ENCODE results near the gene CELA3A. TPM values are rescaled to one million over a fixed set of nuclear protein-coding genes. Genes with fewer than 3 reads are reported as not detected.
"Not testable (repeated sequence)": the region's sequence is repeated elsewhere in the genome, so short reads cannot be mapped to it uniquely, and the experiment has no call there.

The CELA3A gene
- total RNA-seq, 2 donors from 2014 or later, result not detected

GRCh38 chr1:22009566-22009965, 8.1 kb downstream of the CELA3A start:
- not testable (repeated sequence) for H3K9me3 Mint-ChIP-seq; H3K4me1 Mint-ChIP-seq (ENCODE audit: low read depth); DNase-seq; ATAC-seq (replicated peaks in 1 of 2); H3K27me3 Mint-ChIP-seq (ENCODE audit: low read depth); H3K27ac Mint-ChIP-seq; H3K4me3 Mint-ChIP-seq; H3K36me3 Mint-ChIP-seq (ENCODE audit: insufficient read depth in 2 of 2)

DNA sequence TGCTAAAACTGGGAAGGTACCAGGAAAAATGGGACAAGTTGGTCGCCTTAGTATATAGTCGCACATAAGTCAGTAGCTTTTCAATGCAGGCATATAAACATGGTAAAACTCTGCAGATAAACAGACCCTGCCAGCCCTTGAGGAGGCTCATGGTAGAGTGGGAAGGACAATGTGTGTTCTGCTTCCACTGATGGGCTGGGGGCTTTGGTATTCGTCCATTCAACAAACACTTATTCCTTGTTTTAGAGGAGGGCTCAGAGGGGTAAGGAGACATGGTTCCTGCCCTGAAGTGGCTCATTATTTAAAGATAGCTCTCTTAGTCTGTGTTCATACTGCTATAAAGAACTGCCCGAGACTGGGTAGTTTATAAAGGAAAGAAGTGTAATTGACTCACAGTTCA, 11.3 kb downstream of the CELA3A start:
- not testable (repeated sequence) for H3K4me1 Mint-ChIP-seq (ENCODE audit: low read depth); H3K4me3 Mint-ChIP-seq; ATAC-seq (replicated peaks in 1 of 2); H3K27ac Mint-ChIP-seq; DNase-seq; H3K27me3 Mint-ChIP-seq (ENCODE audit: low read depth); H3K36me3 Mint-ChIP-seq (ENCODE audit: insufficient read depth in 2 of 2); H3K9me3 Mint-ChIP-seq

- peaks cover 15% of the 10 kb centered on the region for H3K4me1 Mint-ChIP-seq (ENCODE audit: low read depth)
- H3K27ac Mint-ChIP-seq; H3K27me3 Mint-ChIP-seq (ENCODE audit: low read depth): not testable (repeated sequence)
These were observed 13.2 kb downstream of the CELA3A start for GRCh38 chr1:22014575-22015206.

GRCh38 chr1:22018583-22019559, 17.4 kb downstream of the CELA3A start:
- DNase-seq (peak; percentile 72 to 75), ATAC-seq (replicated peaks in 1 of 2) (peak; percentile 99)
- no peaks in the 10 kb centered on the region for H3K27me3 Mint-ChIP-seq (ENCODE audit: low read depth)
- H3K4me3 Mint-ChIP-seq, result peak overlapping the region; percentile 52 to 69
- no peaks in the 10 kb centered on the region for H3K36me3 Mint-ChIP-seq (ENCODE audit: insufficient read depth in 2 of 2)
- H3K27ac Mint-ChIP-seq, result peak overlapping the region; percentile 89
- H3K4me1 Mint-ChIP-seq (ENCODE audit: low read depth), result peaks cover 30% of the 10 kb centered on the region
- no peaks in the 10 kb centered on the region for H3K9me3 Mint-ChIP-seq

More at GRCh38 chr1:22014575-22015206, 13.2 kb downstream of the CELA3A start:
- ATAC-seq (replicated peaks in 1 of 2); H3K36me3 Mint-ChIP-seq (ENCODE audit: insufficient read depth in 2 of 2); H3K4me3 Mint-ChIP-seq; DNase-seq; H3K9me3 Mint-ChIP-seq: not testable (repeated sequence)

- Mint-ChIP-seq H3K27me3 (ENCODE audit: low read depth) (no peaks in the 10 kb centered on the region), H3K36me3 (ENCODE audit: insufficient read depth in 2 of 2) (peaks cover 3% of the 10 kb centered on the region in 2 donors), H3K9me3 (no peaks in the 10 kb centered on the region), H3K27ac (no peak overlapping the region), H3K4me1 (ENCODE audit: low read depth) (peaks cover 44% of the 10 kb centered on the region), H3K4me3 (no peak overlapping the region)
- no peak for ATAC-seq (replicated peaks in 1 of 2)
- no peak for DNase-seq
These were observed 19.6 kb downstream of the CELA3A start for GRCh38 chr1:22021061-22021460.

- ATAC-seq (replicated peaks in 1 of 2) (peak; percentile 72 to 76), DNase-seq (peak; percentile 76 to 85)
- no peaks in the 10 kb centered on the region for H3K9me3 Mint-ChIP-seq
- H3K36me3 Mint-ChIP-seq (ENCODE audit: insufficient read depth in 2 of 2), result peaks cover 3 to 5% of the 10 kb centered on the region in 2 donors
- peaks cover 59% of the 10 kb centered on the region for H3K4me1 Mint-ChIP-seq (ENCODE audit: low read depth)
- peak overlapping the region; percentile 94 to 100 for H3K4me3 Mint-ChIP-seq
- no peaks in the 10 kb centered on the region for H3K27me3 Mint-ChIP-seq (ENCODE audit: low read depth)
- H3K27ac Mint-ChIP-seq, result peak overlapping the region; percentile 98
These were observed 23.3 kb downstream of the CELA3A start for GRCh38 chr1:22024485-22025367.

DNA sequence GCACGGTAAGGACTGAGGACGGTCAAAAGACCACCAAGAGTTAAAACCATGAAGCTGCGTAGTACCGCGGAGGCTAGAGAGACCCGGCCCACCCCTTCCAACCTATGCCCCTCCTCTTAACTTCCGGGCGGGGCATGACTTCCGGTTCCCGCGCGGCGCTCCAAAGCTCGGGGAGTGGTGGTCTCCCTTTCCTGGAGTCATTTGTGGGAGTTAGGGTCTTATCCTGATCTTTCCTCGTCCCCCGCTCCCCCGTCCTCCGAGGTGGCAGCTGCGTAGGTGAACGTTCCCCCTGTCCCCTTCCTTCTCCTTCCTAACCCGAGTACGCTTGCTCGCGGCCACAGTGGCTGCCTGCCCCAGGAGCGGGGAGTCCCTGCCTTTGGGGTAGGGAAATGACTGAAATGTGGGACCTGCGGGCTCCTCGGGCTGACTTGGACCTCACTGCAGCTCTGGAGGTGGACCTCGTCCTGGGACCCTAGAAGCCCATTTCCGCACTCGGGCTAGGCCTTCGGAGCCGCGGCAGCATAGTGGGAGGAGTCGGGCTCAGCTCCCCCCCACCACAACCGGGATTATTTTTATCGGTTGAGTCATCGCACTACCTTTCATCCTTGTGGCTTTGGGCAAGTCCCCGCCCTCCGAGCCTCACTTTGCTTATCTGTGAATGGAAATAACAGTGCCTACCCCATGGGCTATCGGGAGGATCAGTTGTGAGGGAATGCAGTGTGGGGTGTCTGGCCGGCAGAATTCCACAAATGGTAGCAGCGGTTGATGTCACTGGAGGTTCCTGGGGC, 24.1 kb downstream of the CELA3A start:
- H3K4me1 Mint-ChIP-seq (ENCODE audit: low read depth), result peaks cover 65% of the 10 kb centered on the region
- no peaks in the 10 kb centered on the region for H3K9me3 Mint-ChIP-seq
- H3K27me3 Mint-ChIP-seq (ENCODE audit: low read depth), result no peaks in the 10 kb centered on the region
- DNase-seq (peak; percentile 89 to 93), ATAC-seq (replicated peaks in 1 of 2) (peak; percentile 76 to 78)
- peak overlapping the region; percentile 94 to 100 for H3K4me3 Mint-ChIP-seq
- peaks cover 3 to 5% of the 10 kb centered on the region in 2 donors for H3K36me3 Mint-ChIP-seq (ENCODE audit: insufficient read depth in 2 of 2)
- H3K27ac Mint-ChIP-seq, result peak overlapping the region; percentile 98

DNA sequence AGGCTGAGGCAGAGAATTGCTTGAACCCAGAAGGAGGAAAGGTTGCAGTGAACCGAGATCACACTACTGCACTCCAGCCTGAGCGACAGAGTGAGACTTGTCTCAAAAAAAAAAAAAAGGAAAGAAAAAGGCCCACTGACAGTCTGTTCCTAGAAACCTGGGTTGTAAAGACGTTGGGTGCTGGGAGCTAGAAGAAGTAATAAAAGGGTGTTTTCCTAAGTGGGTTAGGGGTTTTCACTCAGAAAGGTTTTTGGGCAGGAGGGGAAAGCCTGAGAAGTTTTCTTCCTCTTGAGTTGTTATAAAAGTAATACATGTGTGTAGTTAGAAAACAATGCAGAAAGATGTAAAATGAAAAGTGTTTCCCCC, 25.4 kb downstream of the CELA3A start:
- peak; percentile 17 to 27 for DNase-seq
- Mint-ChIP-seq H3K4me1 (ENCODE audit: low read depth) (peaks cover 77% of the 10 kb centered on the region), H3K36me3 (ENCODE audit: insufficient read depth in 2 of 2) (peaks cover 3 to 5% of the 10 kb centered on the region in 2 donors), H3K27ac (peak overlapping the region; percentile 98), H3K9me3 (no peaks in the 10 kb centered on the region), H3K4me3 (peak overlapping the region; percentile 94 to 100), H3K27me3 (ENCODE audit: low read depth) (no peaks in the 10 kb centered on the region)
- no peak for ATAC-seq (replicated peaks in 1 of 2)

DNA sequence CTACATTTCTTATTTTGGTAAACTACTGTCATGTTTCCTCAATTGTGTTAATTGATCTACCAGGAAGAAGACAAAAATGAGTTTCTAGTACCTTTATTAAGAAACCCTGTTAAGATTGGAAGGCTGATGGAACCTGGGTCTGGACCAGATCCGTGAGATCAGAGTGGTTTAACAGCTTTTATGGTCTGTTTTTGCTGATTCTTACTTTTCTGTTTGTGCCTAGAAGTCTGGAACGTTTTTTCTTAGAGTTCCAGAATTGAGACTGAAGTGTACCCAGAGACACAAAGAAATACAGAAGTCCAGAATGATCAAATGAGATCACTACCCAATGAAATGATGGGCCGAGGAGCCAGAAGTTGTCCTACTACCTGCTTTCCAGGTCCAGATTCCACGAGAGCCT, 28.6 kb downstream of the CELA3A start:
- Mint-ChIP-seq H3K27ac (peak overlapping the region; percentile 66), H3K36me3 (ENCODE audit: insufficient read depth in 2 of 2) (peaks cover 3 to 5% of the 10 kb centered on the region in 2 donors), H3K27me3 (ENCODE audit: low read depth) (no peaks in the 10 kb centered on the region), H3K4me3 (peak overlapping the region in 1 of 2 donors; percentile 14), H3K9me3 (no peaks in the 10 kb centered on the region), H3K4me1 (ENCODE audit: low read depth) (peaks cover 63% of the 10 kb centered on the region)
- no peak for ATAC-seq (replicated peaks in 1 of 2)
- no peak for DNase-seq

- Mint-ChIP-seq H3K4me1 (ENCODE audit: low read depth) (peaks cover 63% of the 10 kb centered on the region), H3K36me3 (ENCODE audit: insufficient read depth in 2 of 2) (peaks cover 3 to 5% of the 10 kb centered on the region in 2 donors), H3K9me3 (no peaks in the 10 kb centered on the region), H3K27ac (no peak overlapping the region), H3K27me3 (ENCODE audit: low read depth) (no peaks in the 10 kb centered on the region), H3K4me3 (no peak overlapping the region)
- ATAC-seq (replicated peaks in 1 of 2) (no peak), DNase-seq (no peak)
These were observed 29.0 kb downstream of the CELA3A start for GRCh38 chr1:22030473-22030872.

DNA sequence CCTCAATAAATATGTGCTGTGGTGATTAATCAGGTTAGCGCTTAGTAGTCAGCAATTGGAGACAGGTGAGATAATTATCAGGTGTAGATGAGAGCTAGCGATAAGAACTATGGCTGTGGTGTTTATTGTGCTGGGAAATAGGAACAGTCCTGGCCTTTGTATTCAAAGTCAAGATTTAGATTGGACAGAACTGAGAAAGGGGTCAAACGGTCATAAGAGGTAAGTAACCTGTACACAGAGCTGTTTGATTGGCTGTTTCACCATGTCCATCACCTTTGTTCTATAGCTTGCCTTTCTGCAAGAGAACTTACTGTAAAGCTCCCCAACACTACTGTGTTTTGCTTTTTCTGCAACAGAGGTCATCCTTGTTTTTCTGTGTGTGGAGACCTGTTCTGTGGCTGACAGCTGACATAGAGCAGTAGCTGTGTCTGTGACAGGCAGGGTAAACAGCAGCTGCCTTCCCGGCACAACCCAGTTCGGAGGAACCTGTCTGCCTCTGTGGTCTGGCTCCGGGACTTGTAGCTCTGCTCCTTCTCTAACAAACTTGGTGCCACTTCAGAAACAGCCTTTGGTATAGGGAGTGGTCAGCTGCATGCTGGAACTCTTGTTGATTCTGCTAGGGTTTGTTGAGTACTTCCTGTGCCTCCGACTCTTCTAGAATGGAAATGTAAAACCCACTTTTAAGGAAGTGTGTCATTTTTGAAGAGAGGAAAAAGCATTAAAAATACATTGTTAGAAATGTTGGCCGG, 29.9 kb downstream of the CELA3A start:
- Mint-ChIP-seq H3K4me3 (peak overlapping the region; percentile 74 to 75), H3K27me3 (ENCODE audit: low read depth) (no peaks in the 10 kb centered on the region), H3K36me3 (ENCODE audit: insufficient read depth in 2 of 2) (peaks cover 0 to 2% of the 10 kb centered on the region in 2 donors), H3K27ac (peak overlapping the region; percentile 95), H3K4me1 (ENCODE audit: low read depth) (peaks cover 54% of the 10 kb centered on the region), H3K9me3 (no peaks in the 10 kb centered on the region)
- DNase-seq (peak; percentile 58 to 60), ATAC-seq (replicated peaks in 1 of 2) (peak; percentile 82 to 85)
